PC-9 (cell line): Measurements from ENCODE around the gene DNAI2.

Experiments
- CTCF ChIP-seq: fragments of 200-600 bp; sonication (generic); conservative IDR thresholded peaks from 2 replicates; pipeline ENCODE4 v1.6.1; 2017; ENCODE audit warnings: mixed run types, antibody characterized with exemption, mild to moderate bottlenecking, moderate library complexity
- EZH2 ChIP-seq: fragments of 200-600 bp; sonication (generic); IDR thresholded peaks from 2 replicates; pipeline ENCODE4 v1.8.0; 2017; ENCODE audit warnings: antibody characterized with exemption, low read depth

GRCh38 chr17:74309902-74310301 lies 35.9 kb downstream of the DNAI2 start:
- no peak for TF ChIP-seq CTCF
- TF ChIP-seq EZH2, result no peak
